Measurements from ENCODE around the gene CACNA2D2. TPM values are rescaled to one million over a fixed set of nuclear protein-coding genes. Genes with fewer than 3 reads are reported as not detected.

The CACNA2D2 gene
- total and polyA plus RNA-seq, 4 donors = 28.2 to 111 (median 69.1) TPM

DNA sequence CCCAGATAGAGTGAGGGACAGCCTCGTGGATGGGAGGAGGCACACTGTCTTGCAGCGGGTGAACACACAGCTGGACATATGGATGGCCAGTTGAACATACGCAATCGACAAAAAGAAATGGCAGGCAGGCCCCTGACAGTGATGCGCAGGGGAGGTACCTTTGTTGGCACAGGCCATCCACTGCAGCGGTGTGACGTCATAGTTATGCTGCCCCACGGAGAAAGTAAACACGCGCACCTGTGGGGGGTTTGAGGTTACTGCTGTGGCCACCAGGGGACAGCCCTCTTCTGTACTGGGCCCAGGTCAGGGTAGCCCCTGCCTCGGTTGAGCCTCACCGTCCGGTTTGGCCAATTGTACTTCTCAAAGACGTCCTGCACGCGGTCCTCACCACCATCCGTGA lies 124.7 kb downstream of the CACNA2D2 start:
- H3K9me3 ChIP-seq (ENCODE audit: control insufficient read depth in 4 of 4, insufficient read depth in 3 of 4, low read length in 3 of 4) = no peaks in the 10 kb centered on the region
- H3K9ac ChIP-seq (ENCODE audit: insufficient read depth in 1 of 2, low read length in 2 of 2) = no peak overlapping the region
- no peaks in the 10 kb centered on the region for H3K27me3 ChIP-seq (ENCODE audit: control insufficient read depth in 3 of 3, insufficient read depth in 3 of 3, low read length in 2 of 3)
- no peak for ATAC-seq (ENCODE audit: insufficient read depth, low FRiP score)
- no peak overlapping the region for H3K4me3 ChIP-seq
- H3K36me3 ChIP-seq (ENCODE audit: control insufficient read depth in 4 of 4, insufficient read depth in 4 of 4, low read length in 4 of 4) = peaks cover 0 to 5% (median 0%) of the 10 kb centered on the region in 4 donors
- WGBS, 2 donors = 92% methylated on average over 17 of the region's 17 CpGs
- no peak for TF ChIP-seq CTCF (IDR thresholded peaks at IDR 0.05; ENCODE audit: control extremely low read depth, extremely low read depth)
- DNase-seq = no peak
- no peak overlapping the region for H3K27ac ChIP-seq (ENCODE audit: low read depth in 1 of 2, low read length in 1 of 2)
- peaks cover 0 to 12% (median 0%) of the 10 kb centered on the region in 5 donors for H3K4me1 ChIP-seq (ENCODE audit: control insufficient read depth in 5 of 5, insufficient read depth in 5 of 5, low read length in 5 of 5)

DNA sequence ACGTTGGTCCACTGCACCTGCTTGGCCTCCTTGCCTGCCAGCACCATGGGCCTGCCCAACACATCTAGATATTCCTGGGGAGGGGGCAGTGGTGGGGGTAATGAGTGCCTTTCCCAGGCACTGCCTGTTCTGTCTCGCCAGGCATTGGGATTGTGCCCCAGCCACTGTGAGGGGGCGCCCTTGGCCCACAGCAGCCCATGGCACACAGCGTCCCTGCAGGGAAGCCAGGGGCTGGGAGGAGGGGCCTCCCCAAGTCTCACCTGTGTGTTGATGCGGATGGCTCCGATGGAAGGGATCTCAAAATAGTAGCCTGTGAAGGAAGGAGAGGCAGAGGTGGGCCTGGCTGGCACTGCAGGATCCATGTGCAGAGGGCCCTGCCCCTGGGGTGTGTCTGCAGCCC lies 125.4 kb downstream of the CACNA2D2 start:
- Histone ChIP-seq H3K9me3 (ENCODE audit: control insufficient read depth in 4 of 4, insufficient read depth in 3 of 4, low read length in 3 of 4) (no peaks in the 10 kb centered on the region), H3K36me3 (ENCODE audit: control insufficient read depth in 4 of 4, insufficient read depth in 4 of 4, low read length in 4 of 4) (peaks cover 0 to 2% (median 0%) of the 10 kb centered on the region in 4 donors), H3K9ac (ENCODE audit: insufficient read depth in 1 of 2, low read length in 2 of 2) (no peak overlapping the region), H3K4me1 (ENCODE audit: control insufficient read depth in 5 of 5, insufficient read depth in 5 of 5, low read length in 5 of 5) (peaks cover 0 to 14% (median 0%) of the 10 kb centered on the region in 5 donors), H3K27me3 (ENCODE audit: control insufficient read depth in 3 of 3, insufficient read depth in 3 of 3, low read length in 2 of 3) (no peaks in the 10 kb centered on the region), H3K4me3 (no peak overlapping the region), H3K27ac (ENCODE audit: low read depth in 1 of 2, low read length in 1 of 2) (no peak overlapping the region)
- no peak for DNase-seq
- no peak for ATAC-seq (ENCODE audit: insufficient read depth, low FRiP score)
- no peak for TF ChIP-seq CTCF (IDR thresholded peaks at IDR 0.05; ENCODE audit: control extremely low read depth, extremely low read depth)
- 89 to 90% methylated on average over 6 of the region's 6 CpGs for WGBS, 2 donors

GRCh38 chr3:50375258-50375931 lies 128.0 kb downstream of the CACNA2D2 start:
- H3K9ac ChIP-seq (ENCODE audit: insufficient read depth in 1 of 2, low read length in 2 of 2) = no peak overlapping the region
- ATAC-seq (ENCODE audit: insufficient read depth, low FRiP score) (no peak), DNase-seq (no peak)
- H3K36me3 ChIP-seq (ENCODE audit: control insufficient read depth in 4 of 4, insufficient read depth in 4 of 4, low read length in 4 of 4) = peaks cover 0 to 2% (median 0%) of the 10 kb centered on the region in 4 donors
- H3K27me3 ChIP-seq (ENCODE audit: control insufficient read depth in 3 of 3, insufficient read depth in 3 of 3, low read length in 2 of 3) = no peaks in the 10 kb centered on the region
- H3K27ac ChIP-seq (ENCODE audit: low read depth in 1 of 2, low read length in 1 of 2) = no peak overlapping the region
- peaks cover 0 to 8% (median 0%) of the 10 kb centered on the region in 5 donors for H3K4me1 ChIP-seq (ENCODE audit: control insufficient read depth in 5 of 5, insufficient read depth in 5 of 5, low read length in 5 of 5)
- H3K9me3 ChIP-seq (ENCODE audit: control insufficient read depth in 4 of 4, insufficient read depth in 3 of 4, low read length in 3 of 4) = no peaks in the 10 kb centered on the region
- no peak for TF ChIP-seq CTCF (IDR thresholded peaks at IDR 0.05; ENCODE audit: control extremely low read depth, extremely low read depth)
- WGBS, 2 donors = 74 to 76% methylated on average over 7 of the region's 7 CpGs
- no peak overlapping the region for H3K4me3 ChIP-seq

Data from lung (tissue), 12 donors.